Tibial artery (tissue), 4 donors: ENCODE measurements around the gene CFAP69.
A peak's percentile ranks its signal among the peaks of the same experiment; 100 is the strongest.
"Not testable (repeated sequence)": the region's sequence is repeated elsewhere in the genome, so short reads cannot be mapped to it uniquely, and the experiment has no call there.

Source experiments
- DNase-seq, 2 donors: peaks; one replicate each; pipeline ENCODE4 v3.0.0-alpha.2; 2019
- H3K27ac ChIP-seq, 2 donors: fragments of 200-600 bp; sonication (generic) in 1 of 2; 1 replicate in 1 of 2; 2 replicates in 1 of 2; pipeline ENCODE4 v1.5.1; 2018 to 2019; ENCODE audit warnings: mild to moderate bottlenecking in 1 of 2
- H3K27me3 ChIP-seq, 2 donors: fragments of 200-600 bp; sonication (generic) in 1 of 2; one replicate each; pipeline versions ENCODE4 v1.5.1 to v1.6.0; 2016 to 2019
- H3K36me3 ChIP-seq, 3 donors: fragments of 200-600 bp; sonication (generic) in 2 of 3; one replicate each; pipeline ENCODE4 v1.5.1; 2016 to 2019; ENCODE audit warnings: mild to moderate bottlenecking in 2 of 3
- H3K4me1 ChIP-seq, 4 donors: fragments of 200-600 bp; sonication (generic) in 2 of 4; 1 replicate in 3 of 4; 2 replicates in 1 of 4; pipeline ENCODE4 v1.5.1; 2016 to 2019
- H3K4me3 ChIP-seq, 2 donors: fragments of 200-600 bp; sonication (generic) in 1 of 2; 1 replicate in 1 of 2; 2 replicates in 1 of 2; pipeline ENCODE4 v1.5.1; 2018 to 2019; ENCODE audit warnings: mild to moderate bottlenecking in 2 of 2
- H3K9me3 ChIP-seq, 3 donors: fragments of 200-600 bp; sonication (generic) in 1 of 3; one replicate each; pipeline ENCODE4 v1.5.1; 2016 to 2019
- CTCF ChIP-seq, 2 experiments: fragments of 200-600 bp in 1 of 2; fragments of 450-650 bp in 1 of 2; IDR thresholded peaks; one replicate each; pipeline ENCODE4 v1.5.1; 2017 to 2019; ENCODE audit warnings: antibody characterized with exemption in 2 of 2, mild to moderate bottlenecking in 1 of 2, moderate library complexity in 1 of 2
- intact Hi-C: fragments of 100-400 bp; cut with DNase I; formaldehyde crosslinking; loops from one replicate; pipeline ENCODE4 v1.15.0; 2023; ENCODE audit warnings: low total_unique reads

The CFAP69 gene

DNA sequence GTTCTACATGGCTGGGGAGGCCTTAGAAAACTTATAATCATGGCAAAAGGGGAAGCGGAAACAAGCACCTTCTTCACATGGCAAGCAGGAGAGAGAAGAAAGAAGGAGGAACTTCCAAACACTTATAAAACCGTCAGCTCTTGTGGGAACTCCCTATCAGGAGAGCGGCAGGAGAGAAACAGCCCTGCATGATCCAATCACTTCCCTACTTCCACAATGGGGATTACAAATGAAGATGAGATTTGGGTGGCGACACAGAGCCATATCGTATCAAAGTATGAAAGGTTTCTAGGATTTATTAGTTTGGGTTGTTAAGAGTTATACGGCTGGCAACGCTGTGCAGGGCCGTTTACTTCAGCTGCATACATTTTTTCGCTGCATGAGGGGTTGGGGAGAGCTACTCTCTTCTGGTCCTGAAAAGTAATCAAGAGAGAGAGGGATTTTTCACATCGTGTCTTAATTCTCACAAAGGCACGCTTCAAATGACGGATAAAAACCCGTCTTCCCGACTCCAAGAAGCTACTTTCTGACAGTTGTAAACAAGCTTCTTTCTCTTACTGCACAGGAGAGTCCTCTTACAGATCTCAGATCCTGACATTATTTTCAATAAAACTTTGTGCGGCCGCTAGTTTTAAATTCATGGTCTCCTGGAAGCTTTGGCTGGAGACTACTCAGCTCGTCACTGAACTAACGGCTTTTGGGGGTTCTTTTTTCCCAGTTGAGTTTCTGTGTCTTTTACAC, 100.8 kb downstream of the CFAP69 start:
- no peak for TF ChIP-seq CTCF (IDR thresholded peaks at IDR 0.05)
- intact Hi-C loops = loop anchor here (5.0 kb wide), 1 partner anchor 57 kb away; the partner anchor contains the start of gene CLDN12
- no peaks in the 10 kb centered on the region for H3K9me3 ChIP-seq
- no peak for DNase-seq
- H3K4me1 ChIP-seq = peaks cover 0 to 15% (median 8%) of the 10 kb centered on the region in 4 donors
- no peaks in the 10 kb centered on the region for H3K27me3 ChIP-seq
- peak overlapping the region; percentile 71 to 89 for H3K4me3 ChIP-seq
- H3K27ac ChIP-seq = peak overlapping the region; percentile 85 to 90
- H3K36me3 ChIP-seq = no peaks in the 10 kb centered on the region

DNA sequence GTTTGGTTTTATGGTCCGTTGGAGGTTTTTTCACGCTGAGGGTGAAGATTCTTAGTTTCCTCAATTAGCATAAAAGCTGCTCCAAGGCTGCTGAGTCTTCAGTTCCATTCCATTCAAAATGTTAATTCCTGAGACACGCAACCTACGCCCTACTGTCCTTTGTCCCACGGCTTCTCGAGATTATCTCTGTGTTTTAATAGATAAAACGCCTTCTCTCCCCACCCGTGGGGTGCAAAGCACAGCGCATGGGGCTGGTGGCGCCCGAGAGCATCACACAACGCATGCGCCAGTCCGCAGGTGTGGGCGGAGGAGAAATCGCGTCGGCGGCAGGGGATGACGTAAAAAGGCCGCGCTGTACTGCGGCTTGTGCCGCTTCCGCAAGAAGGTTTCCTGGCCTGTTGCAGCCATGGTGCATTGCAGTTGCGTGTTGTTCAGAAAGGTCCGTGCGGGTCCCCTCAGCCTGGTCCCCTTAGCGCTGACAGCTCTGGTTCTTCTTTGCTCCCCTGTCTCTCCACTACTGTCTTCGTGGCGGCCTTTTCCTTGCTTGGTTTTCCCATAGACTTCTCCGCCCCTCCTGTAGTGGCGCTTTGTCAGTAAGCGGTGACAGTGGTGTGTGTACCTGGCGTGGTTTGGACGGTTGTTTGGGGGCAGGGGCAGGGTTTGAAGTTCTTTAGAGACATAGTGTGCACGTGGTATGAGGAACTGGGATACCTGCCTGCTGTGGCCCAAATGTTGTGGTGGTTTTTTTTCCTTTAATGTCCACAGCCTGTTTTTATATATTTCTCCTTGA, 101.6 kb downstream of the CFAP69 start, which contains the start of gene GTPBP10:
TSS of gene GTPBP10 (plus strand) at position 381 of the 790 bp plus-strand sequence. CDS start at position 407, 26 bp downstream.
- Histone ChIP-seq H3K36me3 (no peaks in the 10 kb centered on the region), H3K4me1 (peaks cover 0 to 15% (median 8%) of the 10 kb centered on the region in 4 donors), H3K4me3 (peak within 1 kb of the TSS; percentile 71 to 89), H3K9me3 (no peaks in the 10 kb centered on the region), H3K27ac (peak within 1 kb of the TSS; percentile 85 to 90), H3K27me3 (no peaks in the 10 kb centered on the region)
- peak; percentile 66 for TF ChIP-seq CTCF (IDR thresholded peaks at IDR 0.05)
- intact Hi-C loops = loop anchor here (5.0 kb wide), 1 partner anchor 56 kb away; the partner anchor contains the start of gene CLDN12
- DNase-seq = peak; percentile 90 to 94

- no peaks in the 10 kb centered on the region for H3K36me3 ChIP-seq
- no peak for DNase-seq
- intact Hi-C loops = loop anchor here (5.0 kb wide), 1 partner anchor 55 kb away; the partner anchor contains the start of gene CLDN12
- no peak for TF ChIP-seq CTCF (IDR thresholded peaks at IDR 0.05)
- H3K27me3 ChIP-seq = no peaks in the 10 kb centered on the region
- no peak overlapping the region for H3K4me3 ChIP-seq
- H3K4me1 ChIP-seq = peaks cover 0 to 15% (median 8%) of the 10 kb centered on the region in 4 donors
- H3K27ac ChIP-seq = no peak overlapping the region
- H3K9me3 ChIP-seq = no peaks in the 10 kb centered on the region
These were observed 102.8 kb downstream of the CFAP69 start for GRCh38 chr7:90347759-90348158.

DNA sequence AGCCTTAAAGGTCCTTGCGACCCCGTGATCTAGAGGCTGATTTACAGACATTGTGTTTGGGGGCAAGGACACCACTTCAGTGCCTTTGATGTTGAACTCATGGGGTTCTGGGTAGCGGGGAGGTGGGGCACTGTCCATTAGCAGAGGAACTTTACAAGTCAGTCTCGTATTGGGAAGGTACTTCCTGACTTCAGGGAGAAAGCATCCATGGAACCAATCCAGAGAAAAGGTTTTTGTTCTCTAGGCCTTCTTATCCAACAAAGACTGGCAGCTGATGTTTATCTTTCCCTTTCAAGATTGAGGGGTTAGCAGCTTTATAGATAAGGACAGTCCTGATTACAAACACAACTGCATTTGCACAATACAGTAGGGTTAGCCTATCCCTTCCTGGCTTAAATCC, 104.3 kb downstream of the CFAP69 start:
- Histone ChIP-seq H3K27me3 (no peaks in the 10 kb centered on the region), H3K4me3 (no peak overlapping the region), H3K4me1 (peaks cover 0 to 15% (median 8%) of the 10 kb centered on the region in 4 donors), H3K27ac (no peak overlapping the region), H3K9me3 (no peaks in the 10 kb centered on the region), H3K36me3 (peaks cover 4 to 11% (median 9%) of the 10 kb centered on the region in 3 donors)
- TF ChIP-seq CTCF (IDR thresholded peaks at IDR 0.05) = no peak
- DNase-seq = no peak
- intact Hi-C loops = loop anchor here (5.0 kb wide), 1 partner anchor 53 kb away; the partner anchor contains the start of gene CLDN12

- intact Hi-C loops, H3K27ac ChIP-seq, H3K9me3 ChIP-seq, H3K27me3 ChIP-seq, H3K4me3 ChIP-seq, DNase-seq: not testable (repeated sequence)
- Histone ChIP-seq H3K4me1 (peaks cover 0 to 15% (median 8%) of the 10 kb centered on the region in 4 donors), H3K36me3 (peaks cover 8 to 17% (median 9%) of the 10 kb centered on the region in 3 donors)
These were observed 105.1 kb downstream of the CFAP69 start for GRCh38 chr7:90350032-90350431.
